Spleen (tissue), 7 donors: ENCODE data around the gene GNPTG.

Experiments
- POLR2A ChIP-seq, 3 donors: fragments of 450-650 bp; IDR thresholded peaks; one replicate each; pipeline ENCODE4 v1.5.1; 2017; ENCODE audit warnings: antibody characterized with exemption in 3 of 3, mild to moderate bottlenecking in 1 of 3
- POLR2AphosphoS5 ChIP-seq, 3 donors: sonication (generic); formaldehyde crosslinking; IDR thresholded peaks; one replicate each; pipeline ENCODE4 v1.5.1; 2017; ENCODE audit warnings: antibody characterized with exemption in 3 of 3
- TF ChIP-seq, protein P1 (sequence below), 11 experiments: fragments of 200-600 bp in 7 of 11; fragments of 450-650 bp in 4 of 11; sonication (generic) in 4 of 11; IDR thresholded peaks in 8 of 11; conservative IDR thresholded peaks in 3 of 11; 1 replicate in 7 of 11; 2 replicates in 4 of 11; pipeline versions ENCODE4 v1.4.0 to v1.8.0; 2016 to 2021; ENCODE audit warnings: antibody characterized with exemption in 11 of 11, inconsistent platforms in 4 of 11, mild to moderate bottlenecking in 1 of 11
- donor health status: DM: no; HTN: no; CAD: no; lungs with moderate emphysema.
- donor health status: DM: no; HTN: no; CAD: no.
- donor health status: DM: no; HTN: no; CAD: no.

DNA sequence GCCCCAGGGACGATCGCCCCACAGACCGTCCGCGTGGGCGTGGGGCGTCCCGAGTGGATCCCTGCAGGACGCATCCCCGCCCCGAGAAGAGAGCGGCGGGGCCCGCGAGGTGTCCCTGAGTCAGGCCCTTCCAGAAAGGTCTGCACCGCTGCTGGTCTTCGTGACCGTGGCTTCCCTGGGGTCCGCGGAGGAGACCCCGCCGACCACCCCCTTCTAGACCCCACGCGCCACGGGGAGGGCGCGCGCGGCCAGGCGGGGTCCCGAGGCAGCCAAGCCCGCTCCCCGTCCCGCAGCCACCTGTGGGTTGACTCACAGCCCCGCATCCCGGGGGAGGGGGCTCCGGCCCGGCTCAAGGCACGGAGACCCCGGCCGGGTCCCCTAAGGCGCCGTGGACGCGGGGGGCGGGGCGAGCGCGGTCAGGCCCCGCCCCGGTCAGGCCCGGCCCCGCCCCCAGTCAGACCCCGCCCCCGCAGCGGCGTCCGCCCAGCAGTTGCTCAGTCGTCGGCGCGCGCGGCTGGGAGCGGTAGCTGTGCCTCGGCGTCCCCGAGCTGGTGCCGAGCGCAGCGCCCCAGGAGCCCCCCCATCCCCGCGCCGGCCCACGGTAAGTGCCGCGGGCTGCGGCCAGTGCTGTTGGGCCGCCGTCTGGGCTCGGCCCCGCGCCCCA lies 18.4 kb upstream of the GNPTG start, which contains the start of gene BAIAP3:
- TF ChIP-seq, protein P1, sequence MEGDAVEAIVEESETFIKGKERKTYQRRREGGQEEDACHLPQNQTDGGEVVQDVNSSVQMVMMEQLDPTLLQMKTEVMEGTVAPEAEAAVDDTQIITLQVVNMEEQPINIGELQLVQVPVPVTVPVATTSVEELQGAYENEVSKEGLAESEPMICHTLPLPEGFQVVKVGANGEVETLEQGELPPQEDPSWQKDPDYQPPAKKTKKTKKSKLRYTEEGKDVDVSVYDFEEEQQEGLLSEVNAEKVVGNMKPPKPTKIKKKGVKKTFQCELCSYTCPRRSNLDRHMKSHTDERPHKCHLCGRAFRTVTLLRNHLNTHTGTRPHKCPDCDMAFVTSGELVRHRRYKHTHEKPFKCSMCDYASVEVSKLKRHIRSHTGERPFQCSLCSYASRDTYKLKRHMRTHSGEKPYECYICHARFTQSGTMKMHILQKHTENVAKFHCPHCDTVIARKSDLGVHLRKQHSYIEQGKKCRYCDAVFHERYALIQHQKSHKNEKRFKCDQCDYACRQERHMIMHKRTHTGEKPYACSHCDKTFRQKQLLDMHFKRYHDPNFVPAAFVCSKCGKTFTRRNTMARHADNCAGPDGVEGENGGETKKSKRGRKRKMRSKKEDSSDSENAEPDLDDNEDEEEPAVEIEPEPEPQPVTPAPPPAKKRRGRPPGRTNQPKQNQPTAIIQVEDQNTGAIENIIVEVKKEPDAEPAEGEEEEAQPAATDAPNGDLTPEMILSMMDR (IDR thresholded peaks at IDR 0.05 in 8 of 11, conservative IDR thresholded peaks at IDR 0.05 in 3 of 11): no peak
- TF ChIP-seq POLR2A (IDR thresholded peaks at IDR 0.05) (no peak), POLR2AphosphoS5 (IDR thresholded peaks at IDR 0.05) (peak; percentile 73 to 78 (median 77))
